ENCODE results near the gene SLC41A1.

SLC41A1 gene

GRCh38 chr1:205750138-205751035, 62.6 kb downstream of the SLC41A1 start, which contains the start of gene NUCKS1:
Gene NUCKS1, minus strand, starts transcription at chr1:205750182. Its CDS starts 209 bp downstream, at chr1:205749973.
- peak; percentile 98 for DNase-seq

- peak; percentile 88 for DNase-seq
These were observed 63.5 kb downstream of the SLC41A1 start for GRCh38 chr1:205749234-205750137.

- DNase-seq, result peak; percentile 25
These were observed 64.4 kb downstream of the SLC41A1 start for GRCh38 chr1:205748403-205749233.

GRCh38 chr1:205746757-205747412, 66.1 kb downstream of the SLC41A1 start:
- no peak for DNase-seq

GRCh38 chr1:205744403-205744802, 68.6 kb downstream of the SLC41A1 start:
- no peak for DNase-seq

- DNase-seq, result no peak
These were observed 69.0 kb downstream of the SLC41A1 start for GRCh38 chr1:205743977-205744376.

GRCh38 chr1:205741681-205742080, 71.3 kb downstream of the SLC41A1 start:
- no peak for DNase-seq

GRCh38 chr1:205739348-205740160, 73.4 kb downstream of the SLC41A1 start:
- DNase-seq, result no peak

Data from DMS 273 treated with DMSO at 0.1 percent for 48 hours (cell line).